Stimulated activated CD8-positive, alpha-beta memory T cell treated with anti-CD3 and anti-CD28 coated beads, Interleukin-15, amount 100 ng/mL, for 24 hours (primary cell): ENCODE results near the gene ACTR3.

Experiments used
- DNase-seq: peaks from one replicate; pipeline ENCODE4 v3.0.0-alpha.2; 2020; ENCODE audit warnings: low read depth

ACTR3 gene

GRCh38 chr2:113966832-113967231, 76.9 kb downstream of the ACTR3 start:
- no peak for DNase-seq

GRCh38 chr2:113967272-113967671, 77.4 kb downstream of the ACTR3 start:
- no peak for DNase-seq

GRCh38 chr2:113972766-113973165, 82.9 kb downstream of the ACTR3 start:
- DNase-seq = no peak

DNA sequence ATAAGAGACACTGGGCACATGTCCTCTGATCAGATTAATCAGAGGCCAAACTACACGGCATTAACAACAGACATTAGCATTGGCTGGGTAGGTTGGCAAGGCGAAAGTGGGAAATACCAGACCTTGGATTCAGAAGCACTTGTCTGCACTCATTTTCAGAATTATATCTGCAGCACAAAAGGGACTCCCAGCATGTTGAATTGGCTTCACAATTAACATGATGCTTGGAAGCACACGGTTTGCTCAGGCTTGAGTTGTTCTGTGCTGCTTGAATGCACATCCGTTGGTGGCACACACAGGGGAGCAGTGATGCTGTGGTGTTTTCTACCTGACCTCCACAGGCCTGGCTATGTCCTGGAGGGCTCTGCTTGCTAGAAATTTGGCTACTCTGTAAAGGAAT, 83.9 kb downstream of the ACTR3 start:
- no peak for DNase-seq

- DNase-seq = no peak
These were observed 84.8 kb downstream of the ACTR3 start for GRCh38 chr2:113974727-113975126.

DNA sequence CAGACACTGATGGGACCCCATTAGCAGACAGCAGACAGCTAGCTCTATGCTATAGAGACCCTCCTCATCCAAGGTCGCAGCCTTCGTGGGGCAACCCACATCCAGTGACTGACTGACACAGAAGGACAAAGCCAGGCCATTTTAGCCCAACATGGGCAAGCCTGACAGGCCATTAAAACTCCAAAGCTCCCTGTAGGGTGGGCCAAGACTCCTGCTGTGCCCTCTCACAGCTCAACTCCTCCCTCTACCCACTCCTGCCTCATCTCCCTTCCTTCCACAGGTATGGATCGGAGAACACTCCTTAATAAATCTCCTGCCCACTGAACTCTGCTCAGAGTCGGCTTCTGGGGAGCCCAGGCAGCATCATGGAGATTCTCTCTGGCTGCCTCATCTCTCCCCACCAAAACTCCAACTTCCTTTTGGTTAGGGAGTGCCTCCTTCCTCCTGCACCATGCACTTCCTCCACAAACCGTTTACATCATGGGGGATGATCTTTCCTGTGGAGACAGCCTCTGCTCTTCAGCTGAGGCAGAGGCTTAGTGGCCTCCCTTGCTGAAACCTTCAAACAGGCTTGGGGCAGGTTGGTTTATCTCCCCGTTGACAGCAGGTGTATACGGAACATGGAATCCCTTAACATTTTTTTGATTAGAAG, 86.5 kb downstream of the ACTR3 start:
- DNase-seq = no peak

DNA sequence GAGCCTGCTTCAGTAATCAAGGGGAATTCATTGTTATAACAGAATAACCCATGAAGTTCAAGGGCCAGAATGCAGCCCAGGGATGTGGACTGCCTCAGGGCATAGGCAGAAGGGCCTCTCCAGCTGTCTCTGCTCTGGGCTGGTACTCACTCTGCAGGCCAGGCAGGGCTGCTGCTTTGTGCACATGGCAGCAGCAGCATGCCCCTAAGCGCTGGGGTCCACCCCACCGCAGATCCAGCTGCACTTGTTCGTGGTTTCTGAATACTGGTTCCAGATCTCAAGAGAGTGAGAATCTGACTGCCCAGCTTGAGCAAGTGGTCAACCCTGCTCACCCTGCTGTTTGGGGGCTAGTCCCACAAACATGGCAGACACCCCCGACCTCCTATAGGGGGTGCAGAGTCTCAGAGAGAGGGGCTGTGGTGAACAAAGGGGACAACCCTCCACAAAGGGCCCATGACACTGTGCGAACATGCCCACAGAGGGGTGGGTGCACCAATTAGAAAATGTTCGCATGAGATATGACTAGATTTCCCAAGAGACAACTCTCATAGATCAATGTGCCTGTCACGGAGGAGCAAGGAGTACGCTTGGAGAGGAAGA, 87.3 kb downstream of the ACTR3 start:
- no peak for DNase-seq

DNA sequence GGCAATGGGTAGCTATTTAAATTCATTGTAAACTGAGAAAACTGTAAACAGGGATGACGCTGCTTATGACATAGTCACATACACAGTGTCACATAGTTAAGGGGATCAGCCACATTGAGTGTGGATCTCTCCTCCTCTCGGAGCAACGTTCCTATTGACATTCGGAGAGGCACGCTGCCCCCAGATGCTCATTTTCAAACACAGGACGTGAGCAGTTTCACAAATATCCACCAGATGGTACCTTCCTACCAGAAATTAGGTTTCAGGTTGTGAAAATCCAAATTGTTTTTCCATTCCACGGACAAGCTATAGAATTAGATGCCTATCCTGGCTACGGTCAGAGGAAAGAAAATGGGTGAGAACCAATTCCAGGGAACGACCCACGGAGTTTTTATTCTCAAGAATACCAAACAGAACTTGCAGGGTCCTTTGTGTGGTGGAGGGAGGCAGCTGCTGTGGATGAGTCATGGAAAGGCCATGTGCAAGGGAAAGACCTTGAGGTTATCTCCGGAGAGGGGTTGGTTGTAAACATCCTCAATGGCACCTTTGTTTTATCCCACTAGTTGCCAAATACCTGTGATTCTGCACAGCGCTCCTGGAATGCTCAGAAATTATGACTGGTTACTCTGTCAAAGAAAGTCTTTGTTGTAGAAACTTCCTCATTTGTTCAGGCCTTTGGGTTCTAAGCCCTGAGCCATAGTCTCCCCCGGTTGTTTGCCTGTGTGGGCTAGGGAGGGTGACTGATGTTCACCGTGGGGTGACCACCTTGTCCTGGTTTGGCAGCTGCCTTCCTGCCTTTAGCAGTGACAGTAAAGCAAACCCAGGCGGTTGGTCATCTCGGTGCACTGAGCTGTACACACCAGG, 88.0 kb downstream of the ACTR3 start:
- no peak for DNase-seq

DNA sequence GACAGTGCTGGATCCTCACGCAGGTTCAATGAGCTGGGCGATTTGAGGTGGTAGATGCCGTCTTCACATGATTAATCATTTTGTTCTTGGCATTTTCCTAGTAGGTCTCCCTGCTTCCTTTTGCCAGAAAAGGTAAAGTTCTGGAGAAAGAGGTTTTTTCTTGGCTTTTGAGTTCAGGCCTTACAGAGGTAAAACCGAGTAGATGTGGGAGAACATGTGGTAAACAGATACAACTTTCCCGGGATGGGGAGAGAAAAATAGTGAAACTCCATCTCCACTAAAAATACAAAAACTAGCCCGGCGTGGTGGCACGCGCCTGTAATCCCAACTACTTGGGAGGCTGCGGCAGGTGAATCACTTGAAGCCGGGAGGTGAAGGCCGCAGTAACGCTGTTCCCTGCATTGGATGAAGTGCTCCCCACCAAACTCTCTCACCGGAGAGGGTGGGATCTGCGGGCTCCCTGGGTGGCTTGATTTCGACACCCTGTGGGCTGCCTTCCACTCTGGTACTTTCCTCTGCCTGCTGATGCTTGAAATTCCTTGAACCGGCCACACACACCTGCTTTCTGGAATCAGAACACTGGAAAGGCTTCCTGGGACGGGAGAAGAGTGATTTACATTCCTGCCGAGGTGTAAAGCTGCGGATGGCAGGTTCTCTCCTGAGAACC, 88.8 kb downstream of the ACTR3 start:
- DNase-seq = no peak

DNA sequence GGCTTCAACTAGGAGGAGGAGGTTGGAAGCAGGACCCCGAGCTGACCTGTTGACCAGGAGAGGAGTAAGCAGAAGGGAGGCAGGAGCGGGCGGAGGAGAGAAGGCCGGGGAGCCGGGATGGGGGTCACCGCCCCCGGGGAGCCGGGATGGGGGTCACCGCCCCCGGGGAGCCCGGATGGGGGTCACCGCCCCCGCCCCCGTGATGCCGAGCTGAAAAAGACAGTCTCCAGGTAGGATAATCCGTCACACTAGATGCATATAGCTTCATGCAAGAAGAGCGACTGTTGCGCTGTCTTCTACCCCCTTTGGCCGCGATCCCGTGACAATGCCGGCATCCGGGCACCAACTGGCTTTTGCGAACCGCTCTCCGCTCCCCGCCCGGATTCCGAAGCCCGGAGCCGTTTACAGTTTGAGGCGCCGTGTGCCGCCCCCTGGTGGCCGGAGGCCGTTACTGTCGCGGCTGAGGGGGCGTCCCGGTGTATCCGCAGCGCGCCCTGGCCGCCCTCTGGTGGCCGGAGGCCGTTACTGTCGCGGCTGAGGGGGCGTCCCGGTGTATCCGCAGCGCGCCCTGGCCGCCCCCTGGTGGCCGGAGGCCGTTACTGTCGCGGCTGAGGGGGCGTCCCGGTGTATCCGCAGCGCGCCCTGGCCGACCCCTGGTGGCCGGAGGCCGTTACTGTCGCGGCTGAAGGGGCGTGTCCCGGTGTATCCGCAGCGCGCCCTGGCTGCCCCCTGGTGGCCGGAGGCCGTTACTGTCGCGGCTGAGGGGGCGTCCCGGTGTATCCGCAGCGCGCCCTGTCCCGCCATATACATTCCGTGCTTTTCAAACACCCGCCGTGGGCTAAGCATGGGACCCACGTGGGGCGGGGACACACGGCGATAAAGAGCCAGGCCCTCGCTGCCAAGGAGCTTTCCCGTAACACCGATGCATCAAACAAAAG, 89.6 kb downstream of the ACTR3 start:
- peak; percentile 38 for DNase-seq

- DNase-seq = no peak
These were observed 91.1 kb downstream of the ACTR3 start for GRCh38 chr2:113980946-113981345.

DNA sequence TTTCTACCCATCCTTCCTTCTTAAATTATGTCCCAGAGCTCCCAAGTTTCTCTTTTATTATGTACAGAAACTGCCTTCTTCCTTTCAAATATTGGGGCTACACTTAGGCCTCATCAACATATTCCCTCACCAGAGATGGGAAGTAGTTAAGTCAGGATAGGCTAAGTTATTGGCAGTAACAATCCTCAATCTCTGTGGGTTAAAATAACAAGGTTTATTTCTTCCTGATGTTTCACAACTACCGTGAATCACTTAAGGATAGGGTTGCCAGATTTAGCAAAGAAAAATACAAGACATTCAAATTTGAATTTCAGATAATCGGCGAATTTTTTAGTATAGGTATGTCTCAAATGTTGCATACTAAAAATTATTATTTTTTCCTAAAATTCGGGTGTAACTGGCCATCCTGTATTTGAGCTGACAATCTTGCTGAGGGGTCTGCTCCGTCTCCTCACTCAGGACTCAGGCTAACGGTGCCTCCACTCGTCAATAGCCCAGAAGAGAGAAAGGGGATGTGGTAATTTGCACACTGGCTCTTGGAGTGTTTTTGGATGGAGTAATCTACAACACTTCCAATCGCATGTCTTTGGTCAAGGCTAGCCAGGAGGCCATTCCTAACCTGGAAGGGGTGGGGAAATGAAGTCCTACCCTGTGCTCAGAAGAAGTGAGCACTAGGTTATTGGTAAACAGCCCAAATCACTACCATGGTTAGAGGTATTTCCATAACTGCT, 91.7 kb downstream of the ACTR3 start:
- DNase-seq = no peak

- no peak for DNase-seq
These were observed 95.9 kb downstream of the ACTR3 start for GRCh38 chr2:113985554-113986397.

- DNase-seq = no peak
These were observed 96.9 kb downstream of the ACTR3 start for GRCh38 chr2:113986762-113987290.

- no peak for DNase-seq
These were observed 102.2 kb downstream of the ACTR3 start for GRCh38 chr2:113992090-113992489.

DNA sequence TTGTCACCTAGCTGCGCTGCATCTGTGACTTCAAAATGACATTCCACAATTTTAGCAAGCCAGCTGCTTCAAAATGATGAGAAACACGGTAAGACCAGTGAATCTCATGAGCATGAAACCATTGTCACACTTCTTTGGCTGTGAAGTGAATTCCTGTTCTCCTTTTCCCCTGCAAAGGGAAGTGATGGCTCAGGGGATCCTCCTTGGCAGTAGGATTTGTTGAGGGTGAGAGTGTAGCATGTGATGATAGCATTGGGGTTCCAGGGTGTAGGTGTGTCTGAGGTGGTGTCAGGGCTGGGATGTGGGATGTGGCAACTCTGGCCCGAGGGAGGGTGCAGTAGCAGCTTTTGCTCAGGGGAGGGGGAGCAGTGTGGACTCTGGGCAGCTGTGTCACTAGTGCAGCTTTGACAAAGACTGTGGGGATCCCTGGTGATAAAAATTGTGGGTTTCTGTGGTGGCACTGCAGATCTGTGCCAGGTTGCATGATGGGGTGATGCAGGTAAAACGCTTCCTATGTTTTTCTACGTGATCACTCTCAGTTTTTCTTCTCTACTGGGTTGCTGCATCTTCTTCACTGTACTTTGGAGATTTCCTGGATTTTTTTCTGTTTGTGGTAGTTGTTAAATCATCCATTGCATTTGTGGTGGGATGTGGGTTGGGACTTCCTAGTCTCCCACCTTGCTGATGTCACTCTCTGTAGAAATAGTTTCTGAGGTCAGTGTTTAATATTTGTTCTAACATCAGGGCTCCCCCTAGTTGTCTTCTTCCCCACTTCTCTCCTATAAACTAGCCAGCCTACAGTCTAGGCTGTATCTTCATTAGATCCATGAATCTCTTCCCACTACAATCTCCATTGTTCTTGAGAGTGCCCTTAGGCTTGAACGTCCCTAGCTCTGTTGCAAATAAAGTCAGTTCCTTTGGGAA, 107.0 kb downstream of the ACTR3 start:
- no peak for DNase-seq

- no peak for DNase-seq
These were observed 111.3 kb downstream of the ACTR3 start for GRCh38 chr2:114001152-114001551.

DNA sequence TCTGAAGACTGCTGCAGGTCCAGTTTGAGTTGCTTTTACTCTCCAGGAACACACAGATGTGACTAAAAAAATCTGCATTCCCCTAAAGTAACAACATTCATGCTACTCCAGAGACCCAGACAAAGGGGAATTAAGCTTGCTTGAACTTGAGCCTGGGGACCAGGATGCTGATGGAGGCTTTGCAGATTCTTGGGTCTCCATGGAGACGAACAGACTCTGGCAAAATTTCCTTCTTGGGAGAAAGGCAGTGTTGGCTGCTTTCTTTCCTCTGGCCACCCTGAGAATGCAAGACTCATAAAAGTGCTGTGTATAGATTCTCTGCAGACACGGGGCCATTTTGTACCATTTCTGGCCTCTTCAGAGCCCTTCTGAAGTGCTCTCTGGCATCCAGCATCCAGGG, 112.0 kb downstream of the ACTR3 start:
- no peak for DNase-seq
